PC-9 (cell line): ENCODE data around the gene PITPNC1. TPM values are rescaled to one million over a fixed set of nuclear protein-coding genes. Genes with fewer than 3 reads are reported as not detected.

Source experiments
- BruUV-seq: library from RNA; stranded (reverse); fragments of 400-500 nt; replicated peaks from 2 replicates; lab custom pipeline; 2021; lab: Mats Ljungman, UMichigan
- CTCF ChIA-PET: fragments of 300-600 bp; sonication (Branson Sonifier 250); formaldehyde crosslinking; loops from one replicate; lab custom pipeline; 2022; ENCODE audit warnings: antibody characterized with exemption; lab: Charles Lee
- POLR2A ChIA-PET: fragments of 300-600 bp; sonication (Branson Sonifier 250); formaldehyde crosslinking; loops from one replicate; lab custom pipeline; 2022; ENCODE audit warnings: antibody characterized with exemption; ENCODE audit not compliant: unreplicated experiment; lab: Charles Lee
- DNase-seq, 2 experiments: peaks; one replicate each; pipeline versions ENCODE4 v3.0.0 to v3.0.0-alpha.2; 2015 to 2022; ENCODE audit warnings: mixed read lengths in 1 of 2
- H2AFZ ChIP-seq: fragments of 200-600 bp; sonication (generic); 2 replicates; pipeline ENCODE4 v1.8.1; 2017; ENCODE audit warnings: antibody characterized with exemption
- H3F3A ChIP-seq: fragments of 200-600 bp; sonication (generic); 2 replicates; pipeline ENCODE4 v1.8.1; 2017; ENCODE audit warnings: antibody characterized with exemption, mild to moderate bottlenecking, low read depth; ENCODE audit not compliant: insufficient read depth
- H3K27ac ChIP-seq: fragments of 200-600 bp; sonication (generic); 2 replicates; pipeline ENCODE4 v1.6.1; 2016; ENCODE audit warnings: mixed run types
- H3K27me3 ChIP-seq: fragments of 200-600 bp; sonication (generic); 2 replicates; pipeline ENCODE4 v1.6.1; 2016; ENCODE audit warnings: low read depth, mixed run types; ENCODE audit not compliant: insufficient read depth
- H3K36me3 ChIP-seq: fragments of 200-600 bp; sonication (generic); 2 replicates; pipeline ENCODE4 v1.6.1; 2016; ENCODE audit warnings: low read depth, mixed run types
- H3K4me1 ChIP-seq: fragments of 200-600 bp; sonication (generic); replicated peaks from 2 replicates; pipeline ENCODE4 v1.6.1; 2016; ENCODE audit warnings: mixed run types; ENCODE audit not compliant: insufficient read depth
- H3K4me2 ChIP-seq: fragments of 200-600 bp; sonication (generic); 2 replicates; pipeline ENCODE4 v1.6.1; 2017; ENCODE audit warnings: mixed run types
- H3K4me3 ChIP-seq: fragments of 200-600 bp; sonication (generic); 2 replicates; pipeline ENCODE4 v1.6.1; 2016; ENCODE audit warnings: mixed run types
- H3K79me2 ChIP-seq: fragments of 200-600 bp; sonication (generic); 2 replicates; pipeline ENCODE4 v1.6.1; 2017; ENCODE audit warnings: low read depth, mixed run types
- H3K9me2 ChIP-seq: fragments of 200-600 bp; sonication (generic); 2 replicates; pipeline ENCODE4 v1.8.1; 2017; ENCODE audit warnings: mild to moderate bottlenecking; ENCODE audit not compliant: insufficient read depth
- H3K9me3 ChIP-seq: fragments of 200-600 bp; sonication (generic); 2 replicates; pipeline ENCODE4 v1.8.1; 2016; ENCODE audit warnings: low read depth; ENCODE audit not compliant: insufficient read depth
- H4K20me1 ChIP-seq: fragments of 200-600 bp; sonication (generic); 2 replicates; pipeline ENCODE4 v1.8.1; 2017; ENCODE audit not compliant: insufficient read depth
- CTCF ChIP-seq: fragments of 200-600 bp; sonication (generic); conservative IDR thresholded peaks from 2 replicates; pipeline ENCODE4 v1.6.1; 2017; ENCODE audit warnings: mixed run types, antibody characterized with exemption, mild to moderate bottlenecking, moderate library complexity
- EZH2 ChIP-seq: fragments of 200-600 bp; sonication (generic); IDR thresholded peaks from 2 replicates; pipeline ENCODE4 v1.8.0; 2017; ENCODE audit warnings: antibody characterized with exemption, low read depth
- intact Hi-C: fragments of 100-400 bp; cut with micrococcal nuclease; formaldehyde crosslinking; loops from one replicate; pipeline ENCODE4 v1.10.0; 2022; ENCODE audit not compliant: unreplicated experiment
- total RNA-seq: library from RNA; stranded (reverse); gene quantifications from 2 replicates; pipeline ENCODE4 v1.2.3, GENCODE V29; 2021

PITPNC1 gene
- total RNA-seq, 1 experiment from 2014 or later: 6.0 TPM

- H3K4me3 ChIP-seq: no peak overlapping the region
- peaks cover 8% of the 10 kb centered on the region for H3K4me1 ChIP-seq
- H3K4me2 ChIP-seq: no peak overlapping the region
- no peak for TF ChIP-seq EZH2
- TF ChIP-seq CTCF: no peak
- no peak overlapping the region for H2AFZ ChIP-seq
- H3K9me2 ChIP-seq: no peaks in the 10 kb centered on the region
- no peaks in the 10 kb centered on the region for H3K9me3 ChIP-seq
- no peak overlapping the region for H3K27ac ChIP-seq
- ChIA-PET CTCF (no interaction called here), POLR2A (no interaction called here)
- no TSS peak for BruUV-seq
- no peaks in the 10 kb centered on the region for H4K20me1 ChIP-seq
- H3K36me3 ChIP-seq: no peaks in the 10 kb centered on the region
- H3K79me2 ChIP-seq: no peaks in the 10 kb centered on the region
- intact Hi-C loops: no loop called here
- no peaks in the 10 kb centered on the region for H3K27me3 ChIP-seq
- peaks cover 9% of the 10 kb centered on the region; the same call in 1 of the 2 replicates for H3F3A ChIP-seq
- no peak for DNase-seq
These were observed 110.4 kb downstream of the PITPNC1 start for GRCh38 chr17:67487506-67487905.

- H3K4me3 ChIP-seq: no peak overlapping the region
- no peaks in the 10 kb centered on the region for H3K79me2 ChIP-seq
- no peak overlapping the region for H3K27ac ChIP-seq
- intact Hi-C loops: no loop called here
- no peaks in the 10 kb centered on the region for H3K9me3 ChIP-seq
- H3K9me2 ChIP-seq: no peaks in the 10 kb centered on the region
- ChIA-PET CTCF (no interaction called here), POLR2A (no interaction called here)
- H3F3A ChIP-seq: peaks cover 9% of the 10 kb centered on the region; the same call in 1 of the 2 replicates
- no peak overlapping the region for H2AFZ ChIP-seq
- H3K36me3 ChIP-seq: no peaks in the 10 kb centered on the region
- no peak overlapping the region for H3K4me2 ChIP-seq
- H3K4me1 ChIP-seq: peaks cover 8% of the 10 kb centered on the region
- no peaks in the 10 kb centered on the region for H3K27me3 ChIP-seq
- no peaks in the 10 kb centered on the region for H4K20me1 ChIP-seq
- BruUV-seq: no TSS peak
- no peak for DNase-seq
- TF ChIP-seq CTCF: no peak
These were observed 111.1 kb downstream of the PITPNC1 start for GRCh38 chr17:67488161-67488560.

GRCh38 chr17:67488768-67489167 lies 111.7 kb downstream of the PITPNC1 start:
- BruUV-seq: no TSS peak
- Histone ChIP-seq H3K9me3 (no peaks in the 10 kb centered on the region), H3K36me3 (no peaks in the 10 kb centered on the region), H3F3A (peaks cover 9% of the 10 kb centered on the region; the same call in 1 of the 2 replicates), H3K27ac (no peak overlapping the region), H3K27me3 (no peaks in the 10 kb centered on the region), H4K20me1 (no peaks in the 10 kb centered on the region), H3K4me1 (peaks cover 8% of the 10 kb centered on the region), H3K9me2 (no peaks in the 10 kb centered on the region), H3K4me3 (no peak overlapping the region), H2AFZ (no peak overlapping the region), H3K4me2 (no peak overlapping the region), H3K79me2 (no peaks in the 10 kb centered on the region)
- intact Hi-C loops: no loop called here
- POLR2A ChIA-PET: no interaction called here
- no peak for TF ChIP-seq CTCF
- DNase-seq: no peak
- CTCF ChIA-PET: no interaction called here
